ENCODE results near the gene OLFML2B.
"Not testable (repeated sequence)": the region's sequence is repeated elsewhere in the genome, so short reads cannot be mapped to it uniquely, and the experiment has no call there.

OLFML2B gene

DNA sequence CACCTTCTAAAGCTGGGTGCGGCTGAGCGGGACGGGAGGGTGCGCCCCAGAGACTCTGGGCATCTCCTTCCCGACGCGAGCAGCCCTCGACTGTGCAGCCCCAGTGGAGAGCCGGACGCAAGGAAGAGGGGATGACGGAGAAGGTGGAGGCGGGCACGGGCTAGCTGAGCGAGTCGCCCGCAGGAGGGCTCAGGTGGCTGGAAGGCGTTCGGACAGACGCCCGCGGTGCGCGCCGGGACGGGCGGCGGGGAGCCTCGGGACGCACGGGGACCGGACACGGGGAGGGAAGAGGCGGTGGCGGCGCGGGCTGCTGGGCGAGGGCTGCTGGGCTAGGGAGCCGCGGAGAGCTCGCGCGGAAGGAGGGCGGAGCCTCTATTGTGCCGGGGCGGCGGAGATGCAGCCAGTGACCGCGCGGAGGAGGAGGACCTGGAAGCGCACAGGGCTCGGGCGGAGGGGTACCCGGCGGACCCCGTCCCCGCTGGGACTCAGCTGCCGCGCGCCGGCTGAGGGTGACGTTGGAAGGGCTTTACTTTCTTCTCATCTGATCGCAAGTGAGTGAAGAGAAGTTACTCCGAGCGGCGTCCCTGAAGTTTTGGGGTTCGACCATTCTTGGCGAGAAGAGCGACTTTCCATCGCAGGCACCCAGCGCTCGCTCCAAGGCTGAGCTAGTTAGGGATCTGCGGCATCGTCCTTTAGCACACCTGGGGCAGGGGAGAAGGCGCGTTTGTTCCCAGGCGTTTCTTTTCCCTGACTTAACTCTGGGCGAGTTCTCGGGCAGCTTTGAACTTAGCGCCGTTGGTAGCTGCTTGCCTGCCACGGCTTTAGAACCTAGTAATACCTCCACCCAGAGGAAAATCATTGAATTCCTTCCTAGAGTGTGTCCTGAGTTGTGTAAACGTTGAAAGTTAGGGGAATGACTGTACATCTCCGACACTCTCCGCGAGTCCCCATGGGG, at the start of gene OLFML2B:
Gene OLFML2B, minus strand, starts transcription at position 323 of the 955 bp plus-strand sequence. CDS start 439 bp downstream, outside the sequence.
- peak; percentile 41 for DNase-seq

DNA sequence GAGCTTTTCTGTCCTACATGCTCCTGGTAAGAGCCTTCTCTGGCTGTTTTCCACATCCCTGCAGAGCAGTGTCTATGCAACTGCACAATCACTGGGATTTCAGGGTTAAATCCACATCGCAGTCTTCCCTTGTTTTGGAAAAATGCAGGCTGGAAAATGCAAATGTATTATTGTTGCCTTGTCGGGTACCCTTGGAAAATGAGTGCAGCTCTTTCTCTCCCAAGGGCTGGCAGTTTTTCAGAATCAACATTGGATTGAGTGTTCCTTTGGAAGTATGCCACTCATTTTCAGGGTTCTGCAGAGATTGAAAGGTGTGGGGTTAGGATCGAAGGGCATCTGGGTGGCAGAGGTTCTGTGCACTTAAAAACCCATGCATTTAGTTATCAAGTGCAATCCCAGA, 49.1 kb upstream of the OLFML2B start:
- DNase-seq, result no peak

DNA sequence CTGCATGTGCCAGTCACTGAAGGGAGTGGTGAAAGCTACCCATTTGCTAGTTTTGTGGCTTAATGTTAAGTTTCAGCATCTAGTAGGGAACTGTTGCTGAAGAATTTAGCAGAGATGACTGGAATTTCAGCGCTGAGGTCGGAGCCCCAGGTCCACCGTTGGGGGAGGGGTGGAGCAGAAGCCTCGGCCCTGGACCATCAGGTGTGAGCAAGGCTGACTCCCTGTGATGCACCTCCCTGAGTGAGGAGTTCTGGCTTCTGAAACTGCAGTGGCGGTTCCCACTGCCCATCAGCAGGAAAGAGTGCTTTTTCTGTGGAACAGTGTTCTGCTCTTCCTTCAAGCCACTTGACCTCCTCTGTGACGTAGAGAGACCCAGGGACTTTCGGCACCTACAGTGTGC, 47.2 kb upstream of the OLFML2B start:
- no peak for DNase-seq

DNA sequence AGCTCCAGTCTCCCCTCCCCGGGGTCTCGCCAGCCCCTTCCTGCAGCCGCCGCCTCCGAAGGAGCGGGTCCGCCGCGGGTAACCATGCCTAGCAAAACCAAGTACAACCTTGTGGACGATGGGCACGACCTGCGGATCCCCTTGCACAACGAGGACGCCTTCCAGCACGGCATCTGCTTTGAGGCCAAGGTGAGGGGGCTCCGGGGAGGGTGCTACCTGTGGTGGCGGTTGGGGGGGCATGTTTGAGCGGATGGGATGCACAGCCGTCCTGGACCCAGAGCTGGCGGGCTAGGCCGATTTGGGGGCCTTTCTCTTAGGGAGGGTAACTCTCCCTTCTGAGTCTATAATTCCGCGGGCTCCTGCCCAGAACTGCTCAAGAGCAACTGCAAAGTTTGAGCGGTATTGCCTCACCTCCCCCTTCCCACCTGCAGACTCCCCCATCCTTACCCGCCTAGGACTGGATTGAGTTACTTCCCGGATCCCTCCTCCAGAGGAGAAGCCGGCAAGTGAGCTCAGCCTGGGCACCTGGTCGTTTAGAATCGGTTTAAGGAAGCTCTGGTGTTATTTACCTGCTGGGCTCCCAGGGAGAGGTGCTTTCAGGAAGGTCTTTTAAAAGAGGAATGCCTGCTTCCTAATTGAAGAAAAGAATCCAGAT, 46.6 kb upstream of the OLFML2B start:
- DNase-seq, result no peak

DNA sequence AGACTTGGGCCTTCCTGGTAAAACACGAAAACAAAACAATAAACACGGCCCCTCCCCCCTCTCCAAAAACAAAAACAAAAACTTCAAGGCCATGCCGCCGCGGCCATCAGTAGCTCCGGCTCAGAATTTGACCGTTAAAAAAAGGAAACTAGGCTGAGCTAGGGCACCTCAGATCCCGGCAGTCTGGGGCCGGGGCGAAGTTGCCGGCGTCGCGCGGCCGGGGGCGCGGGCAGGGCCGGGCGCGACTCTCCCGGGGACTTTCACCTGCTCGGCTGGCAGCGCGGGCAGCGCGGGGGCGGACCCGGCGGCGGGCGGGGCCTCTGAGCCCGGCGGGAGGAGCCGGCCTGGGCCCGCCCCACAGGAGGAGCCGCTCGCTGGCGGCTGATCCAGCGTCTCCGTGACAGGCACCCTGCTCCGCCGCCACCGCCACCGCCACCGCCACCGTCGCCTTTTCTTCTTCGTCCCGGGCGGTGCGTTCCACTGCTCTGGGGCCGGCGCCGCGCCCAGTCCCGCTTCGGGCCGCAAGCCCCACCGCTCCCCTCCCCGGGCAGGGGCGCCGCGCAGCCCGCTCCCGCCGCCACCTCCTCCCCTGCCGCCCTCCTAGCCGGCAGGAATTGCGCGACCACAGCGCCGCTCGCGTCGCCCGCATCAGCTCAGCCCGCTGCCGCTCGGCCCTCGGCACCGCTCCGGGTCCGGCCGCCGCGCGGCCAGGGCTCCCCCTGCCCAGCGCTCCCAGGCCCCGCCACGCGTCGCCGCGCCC, 45.8 kb upstream of the OLFML2B start, which contains the start of gene NOS1AP:
Gene NOS1AP, plus strand, starts transcription at position 358 of the 760 bp plus-strand sequence. CDS start 487 bp downstream, outside the sequence.
- DNase-seq, result peak; percentile 76

DNA sequence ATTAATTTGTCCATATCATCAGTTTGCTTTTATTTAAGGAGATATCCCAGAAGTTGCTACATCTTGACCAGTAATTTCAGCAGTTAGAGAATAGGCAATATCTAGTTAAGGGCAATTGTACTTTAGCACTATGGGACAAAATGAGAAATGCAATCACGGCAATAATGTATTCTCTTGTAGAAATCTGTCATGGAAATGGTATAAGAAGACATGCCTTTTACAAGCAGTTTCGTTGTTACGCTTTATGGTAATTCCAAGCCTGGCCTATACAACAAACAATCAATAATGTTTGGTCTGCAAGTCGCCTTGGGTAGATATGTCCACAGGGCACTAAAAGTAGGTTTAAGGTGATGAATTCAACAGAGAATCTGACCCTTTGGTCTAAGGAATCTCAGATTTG, 44.6 kb upstream of the OLFML2B start:
- no peak for DNase-seq

DNA sequence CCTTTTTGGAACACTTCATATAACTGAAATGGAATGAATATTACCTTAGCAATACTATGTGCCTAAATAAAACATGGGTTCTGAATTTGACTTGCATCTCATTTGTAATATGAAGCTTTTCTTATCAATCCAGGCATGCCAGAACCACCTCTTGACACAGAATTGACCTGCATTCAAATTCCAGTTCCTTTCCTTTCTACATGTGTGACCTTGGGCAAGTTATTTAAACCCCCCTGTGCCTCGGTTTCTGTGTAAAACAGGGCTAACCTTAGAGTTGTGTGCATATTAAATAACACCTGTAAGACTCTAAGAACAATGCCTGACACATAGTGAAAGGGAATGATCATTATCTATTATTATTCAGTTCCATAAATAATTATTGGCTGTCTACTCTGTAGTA, 43.8 kb upstream of the OLFML2B start:
- DNase-seq, result no peak

DNA sequence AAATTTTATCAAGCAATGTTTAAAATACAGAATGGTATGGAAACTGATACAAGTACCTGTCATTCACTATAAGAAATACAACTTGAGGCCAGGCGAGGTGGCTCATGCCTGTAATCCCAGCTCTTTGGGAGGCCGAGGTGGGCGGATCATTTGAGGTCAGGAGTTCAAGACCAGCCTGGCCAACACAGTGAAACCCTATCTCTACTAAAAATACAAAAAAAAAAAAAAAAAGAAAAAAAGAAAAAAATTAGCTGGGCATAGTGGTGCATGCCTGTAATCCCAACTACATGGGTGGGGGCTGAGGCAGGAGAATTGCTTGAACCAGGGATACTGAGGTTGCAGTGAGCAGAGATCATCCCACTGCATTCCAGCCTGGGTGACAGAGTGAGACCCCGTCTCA, 43.2 kb upstream of the OLFML2B start:
- not testable (repeated sequence) for DNase-seq

DNA sequence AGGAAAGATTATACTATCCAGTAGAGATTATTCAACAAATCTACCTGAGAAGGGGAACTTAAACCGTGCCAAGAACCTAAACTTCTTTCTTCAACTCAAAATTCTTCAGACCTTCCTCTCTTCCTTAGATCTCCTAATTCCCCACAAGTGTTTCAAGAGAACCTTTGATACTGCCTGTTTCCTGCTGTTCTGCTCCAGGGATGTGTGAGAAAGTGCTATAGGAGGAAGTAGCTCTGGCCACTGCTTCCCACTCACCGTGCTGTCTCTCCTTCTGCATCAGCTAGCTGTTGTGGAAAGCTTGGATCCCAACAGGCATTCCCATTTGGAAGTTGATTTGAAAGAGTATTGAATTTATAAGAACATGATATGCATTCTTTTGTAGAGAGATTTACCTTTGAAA, 41.3 kb upstream of the OLFML2B start:
- DNase-seq, result no peak

DNA sequence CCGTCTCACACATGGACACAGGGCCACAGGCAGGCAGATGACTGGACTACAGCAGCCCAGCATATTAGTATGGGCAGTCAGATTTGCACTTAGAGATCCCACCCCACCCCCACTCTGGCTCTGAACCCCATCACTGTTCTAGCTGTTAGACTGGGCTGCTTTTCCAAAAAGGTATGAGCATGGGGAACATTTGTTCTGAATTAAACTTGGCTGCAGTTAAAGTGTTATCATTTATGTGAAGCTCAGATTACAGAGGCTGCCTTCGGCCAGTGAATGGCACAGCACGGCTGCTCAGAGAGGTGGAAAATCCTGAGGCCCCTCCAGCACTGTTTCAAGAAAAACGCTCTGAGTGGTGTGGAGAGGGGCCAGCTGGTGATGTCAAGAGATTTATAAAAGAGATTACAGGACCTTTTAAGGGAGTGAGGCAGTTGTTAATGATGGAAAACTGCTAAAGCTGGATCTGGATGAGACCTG, 38.9 kb upstream of the OLFML2B start:
- no peak for DNase-seq

DNA sequence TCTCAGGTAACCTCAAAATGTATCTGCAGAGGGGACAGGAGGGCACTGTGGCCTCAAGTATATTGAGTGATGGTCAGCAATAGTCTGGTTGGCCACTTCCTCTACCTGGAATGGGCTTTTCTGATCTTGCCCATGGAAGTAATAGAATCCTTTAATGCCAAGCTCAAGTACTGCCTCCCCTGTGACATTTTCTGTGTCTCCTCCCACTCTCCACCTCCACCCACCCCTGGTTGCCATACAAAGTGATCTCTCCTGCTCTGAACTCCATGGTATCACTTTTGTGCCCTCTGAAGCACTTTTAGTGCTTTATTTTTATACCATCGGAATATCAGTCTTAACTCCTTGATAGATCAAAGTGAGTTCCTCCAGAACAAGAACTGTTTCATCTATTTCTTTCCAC, 36.6 kb upstream of the OLFML2B start:
- DNase-seq, result no peak

DNA sequence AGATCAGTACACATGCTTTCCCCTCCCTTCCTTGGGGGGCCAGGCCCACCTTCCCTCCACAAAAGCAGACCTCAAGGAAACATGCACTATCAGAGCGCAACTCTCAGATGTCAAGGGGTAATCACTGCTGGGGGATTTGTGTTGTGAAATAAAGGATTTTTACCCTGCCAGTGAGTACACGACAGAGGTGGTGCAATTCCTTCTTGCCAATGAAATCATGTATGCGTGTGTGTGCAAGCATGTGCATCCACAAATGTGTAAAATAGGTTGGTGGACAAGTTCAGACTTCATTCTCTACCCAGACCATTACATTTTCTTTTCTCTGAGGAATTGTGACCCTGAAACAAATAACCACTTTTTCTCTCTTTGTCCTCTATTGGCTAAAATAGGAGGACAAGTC, 36.1 kb upstream of the OLFML2B start:
- DNase-seq, result no peak

DNA sequence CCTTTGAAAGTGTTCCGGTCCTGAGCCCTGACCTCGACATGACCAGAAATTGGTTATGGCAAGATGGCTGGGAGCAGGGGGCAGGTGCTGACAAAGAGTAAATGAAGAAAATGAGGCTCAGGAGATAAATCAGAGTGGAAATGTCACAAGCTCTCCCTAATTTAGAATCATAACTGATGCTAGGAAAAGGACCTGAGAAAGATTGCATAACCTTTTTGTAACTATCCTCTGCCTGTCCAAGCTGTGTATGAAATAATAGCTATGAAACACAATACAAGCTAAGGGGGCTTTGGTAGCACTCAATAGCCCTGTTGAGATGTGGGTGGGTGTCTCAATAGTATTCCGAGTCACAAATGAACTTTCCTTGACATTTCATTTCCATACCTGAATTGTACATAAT, 32.9 kb upstream of the OLFML2B start:
- DNase-seq, result no peak

DNA sequence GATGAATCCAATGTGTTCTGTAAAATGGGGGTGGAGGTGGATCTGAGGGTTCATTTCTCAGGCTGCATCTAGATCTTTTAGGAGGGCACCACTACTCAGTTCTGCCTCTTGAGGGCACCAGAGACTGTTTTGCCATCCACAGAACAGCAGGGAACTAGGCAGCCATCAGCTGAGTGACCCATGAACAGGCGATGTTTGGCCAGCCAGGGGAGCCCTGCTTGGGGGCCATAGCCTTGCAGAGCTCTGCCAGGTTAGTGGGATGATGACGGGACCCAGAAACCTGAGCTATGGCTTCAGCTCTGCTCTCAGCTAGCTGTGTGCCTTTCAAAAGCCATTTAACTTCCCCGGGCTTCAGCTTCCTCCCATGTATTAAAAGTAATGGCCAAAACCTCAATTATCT, 32.4 kb upstream of the OLFML2B start:
- DNase-seq, result no peak

DNA sequence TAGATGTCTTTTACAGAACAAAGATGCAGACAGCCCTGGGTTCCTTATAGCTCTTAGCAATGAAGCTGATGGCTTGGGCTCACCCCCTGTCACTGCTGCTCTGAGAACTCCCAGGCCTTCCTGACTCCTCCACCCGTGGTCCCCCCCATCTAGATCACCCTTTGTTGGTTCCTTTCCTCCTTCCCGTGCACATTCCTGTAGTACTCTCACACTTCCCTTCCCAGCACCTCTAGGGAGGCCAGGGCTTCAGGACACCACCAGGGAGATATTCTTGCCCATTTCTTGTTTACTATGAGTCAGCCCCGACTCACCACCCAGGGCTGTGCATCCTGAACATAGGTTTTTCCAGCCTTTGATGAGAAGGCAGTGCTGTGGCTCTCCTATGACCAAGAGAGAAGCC, 31.4 kb upstream of the OLFML2B start:
- no peak for DNase-seq

DNA sequence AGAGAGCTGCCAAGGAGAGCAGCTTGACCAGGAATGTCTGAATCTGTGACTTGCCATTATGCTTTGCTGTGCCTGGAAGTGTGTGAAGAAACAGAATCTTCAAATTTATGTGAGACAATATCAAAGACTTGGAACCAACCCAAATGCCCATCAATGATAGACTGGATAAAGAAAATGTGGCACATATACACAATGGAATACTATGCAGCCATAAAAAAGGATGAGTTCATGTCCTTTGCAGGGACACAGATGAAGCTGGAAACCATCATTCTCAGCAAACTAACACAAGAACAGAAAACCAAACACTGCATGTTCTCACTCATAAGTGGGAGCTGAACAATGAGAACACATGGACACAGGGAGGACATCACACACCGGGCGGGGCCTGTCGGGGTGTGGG, 30.3 kb upstream of the OLFML2B start:
- DNase-seq, result not testable (repeated sequence)

DNA sequence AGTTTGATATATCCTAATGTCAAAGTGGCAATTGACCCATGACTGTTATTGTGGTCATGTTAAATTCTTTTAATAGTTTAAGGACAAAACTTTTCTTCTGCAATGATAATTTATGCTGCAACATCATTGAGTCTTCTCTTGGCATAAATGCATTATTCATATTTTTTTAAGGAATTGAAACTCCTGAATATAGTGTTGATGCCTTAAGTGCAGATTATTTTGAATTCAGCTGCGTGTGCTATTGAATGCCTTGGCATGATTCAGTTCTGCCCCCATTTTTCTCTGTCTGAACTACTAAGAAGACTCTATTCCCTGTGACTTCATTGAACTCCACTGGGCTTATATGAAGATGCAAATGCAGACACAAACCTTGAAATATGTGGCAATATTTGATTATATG, 23.3 kb upstream of the OLFML2B start:
- no peak for DNase-seq

DNA sequence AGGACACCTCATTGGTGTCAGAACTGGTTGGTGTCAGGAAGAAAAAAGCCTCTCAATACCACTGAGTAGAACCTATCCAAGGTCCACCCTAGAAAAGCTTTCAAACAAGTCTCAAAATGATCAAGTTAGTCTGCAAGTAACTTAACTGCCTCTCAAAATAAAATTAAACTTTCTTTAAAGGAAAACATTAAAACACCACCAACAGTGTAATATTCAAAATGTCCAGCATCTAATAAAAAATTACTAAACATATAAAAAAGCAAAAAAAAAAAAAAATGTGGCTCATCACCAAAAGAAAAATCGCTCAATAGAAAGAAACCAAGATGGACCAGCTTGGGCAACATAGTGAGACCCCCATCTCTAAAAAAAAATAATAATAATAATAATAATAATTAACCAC, 18.7 kb upstream of the OLFML2B start:
- no peak for DNase-seq

DNA sequence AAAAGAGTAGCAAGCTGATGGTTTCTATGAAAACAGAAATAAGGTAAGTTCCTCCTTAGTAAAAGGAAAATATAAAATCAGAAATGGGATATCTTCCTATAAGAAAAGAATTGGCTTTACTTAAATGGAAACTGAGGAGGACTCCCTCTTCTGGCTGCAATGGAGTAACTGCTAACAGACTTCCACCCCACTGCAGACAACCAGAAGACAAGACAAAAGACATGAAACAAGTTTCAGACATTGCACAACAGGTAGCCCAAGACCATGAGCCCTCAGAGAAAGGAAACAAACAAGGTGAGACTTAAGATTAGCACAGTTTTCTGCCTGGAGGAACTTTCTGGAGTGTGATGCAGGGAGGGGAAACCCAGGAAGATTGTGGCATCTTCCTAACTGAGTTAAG, 17.0 kb upstream of the OLFML2B start:
- DNase-seq, result no peak

DNA sequence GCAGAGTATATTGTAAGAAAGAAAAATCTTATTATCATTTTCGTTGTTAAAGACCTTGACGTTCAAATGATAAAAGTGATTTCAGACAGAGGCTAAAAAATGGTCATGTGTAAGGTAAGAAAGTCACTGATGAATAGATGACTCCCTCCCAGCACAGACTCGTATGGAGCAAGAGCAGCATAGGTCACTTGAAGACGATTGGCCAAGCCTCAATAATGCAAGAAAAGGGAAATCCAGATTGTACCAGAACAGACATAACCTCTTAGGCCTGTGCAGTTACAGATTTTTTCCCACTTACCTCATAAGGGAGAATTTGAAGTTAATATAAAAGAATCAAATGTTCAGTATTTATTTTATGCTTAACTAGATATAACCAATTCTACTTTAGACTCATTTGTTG, 16.3 kb upstream of the OLFML2B start:
- DNase-seq, result no peak

DNA sequence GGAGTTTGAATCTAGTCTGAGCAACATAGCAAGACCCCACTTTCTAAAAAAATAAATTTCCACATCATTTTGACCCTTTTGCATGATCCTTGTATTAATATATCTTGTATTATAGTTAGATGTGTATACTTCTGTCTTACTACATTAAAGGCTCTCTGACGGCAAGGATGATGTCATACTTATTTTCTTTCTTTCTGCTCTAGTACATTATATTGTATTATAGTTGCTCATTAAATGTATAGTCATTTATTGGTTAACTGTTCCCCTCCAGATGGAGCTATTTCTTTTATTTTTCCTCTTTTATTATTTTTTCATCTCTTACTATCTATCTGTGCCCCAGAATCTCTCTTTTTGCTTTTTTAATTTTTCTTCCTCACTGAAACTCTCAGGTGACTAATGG, 15.0 kb upstream of the OLFML2B start:
- DNase-seq, result no peak

DNA sequence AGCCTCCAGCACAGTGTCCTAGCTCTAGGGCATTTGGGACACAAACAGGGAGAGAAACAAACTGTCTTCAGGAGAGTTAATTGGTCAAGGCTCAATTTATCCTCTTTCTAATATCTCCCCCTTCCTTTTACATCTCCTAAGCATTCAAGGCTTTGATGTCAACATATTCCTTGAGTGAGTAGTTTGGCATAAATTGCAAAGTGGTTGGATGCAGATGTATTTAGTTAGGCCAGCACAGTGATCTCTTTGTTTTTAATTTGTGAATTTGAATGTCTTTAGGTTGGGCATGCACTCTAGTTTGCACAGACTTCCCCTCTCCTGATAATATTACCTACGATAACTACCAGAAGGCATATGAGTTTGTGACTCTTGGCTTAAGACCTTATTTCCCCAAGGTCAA, 12.5 kb upstream of the OLFML2B start:
- no peak for DNase-seq

DNA sequence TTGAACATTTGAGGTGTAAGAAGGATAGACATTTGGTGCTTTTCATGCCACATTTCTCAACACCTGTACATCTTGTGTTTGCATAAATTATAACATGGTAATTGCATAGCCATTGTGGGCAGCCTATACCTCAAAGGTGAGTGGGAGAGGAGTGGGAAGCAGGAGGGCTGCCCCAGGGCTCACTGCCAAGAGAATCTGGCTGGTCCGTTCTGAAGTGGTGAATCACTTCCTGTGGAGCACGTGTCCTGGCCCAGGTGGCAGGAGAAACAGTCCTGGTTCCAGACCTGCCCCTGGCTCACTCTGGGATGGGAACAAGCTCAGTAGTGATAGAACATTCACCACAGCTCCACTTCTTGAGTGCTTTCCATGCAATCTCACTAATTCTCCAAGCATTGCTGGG, 11.6 kb upstream of the OLFML2B start:
- no peak for DNase-seq
